ENCODE measurements around the gene HTR2C.

DNA sequence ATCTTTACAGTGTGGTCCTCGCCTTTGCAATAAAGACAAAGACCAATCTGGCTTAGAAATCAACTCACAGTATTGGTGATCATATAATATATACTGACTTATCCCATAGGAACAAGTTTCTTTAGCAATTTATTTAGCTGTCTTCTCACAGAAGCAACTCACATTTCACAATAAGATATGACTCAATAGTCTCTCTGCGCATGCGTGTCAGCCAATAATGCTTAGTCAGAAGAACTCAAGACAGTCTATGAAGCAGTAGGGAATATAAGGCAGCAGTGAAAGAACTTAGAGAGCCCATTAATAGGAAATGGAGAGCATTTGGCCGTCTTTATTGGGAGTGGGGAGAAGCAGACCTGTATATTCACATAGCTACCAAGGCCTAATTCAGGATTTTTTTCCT is 216.8 kb downstream of the HTR2C start:
- no peak for TF ChIP-seq POLR2A (IDR thresholded peaks at IDR 0.05; ENCODE audit: low read depth, low read length)
- TF ChIP-seq TAF1 (IDR thresholded peaks at IDR 0.05; ENCODE audit: borderline replicate concordance, low read depth, low read length), result no peak

Data from GM12892 (cell line).